Fibroblast of peridontal ligament (primary cell): ENCODE measurements around the gene ADARB1.

Experiments used
- DNase-seq: peaks from one replicate; pipeline ENCODE4 v3.0.0-alpha.2; 2010; ENCODE audit errors: extremely low read depth

Gene ADARB1

GRCh38 chr21:45093035-45093532, 18.7 kb downstream of the ADARB1 start:
- DNase-seq, result no peak

- DNase-seq, result no peak
Measured at GRCh38 chr21:45094412-45094811, 20.0 kb downstream of the ADARB1 start.

DNA sequence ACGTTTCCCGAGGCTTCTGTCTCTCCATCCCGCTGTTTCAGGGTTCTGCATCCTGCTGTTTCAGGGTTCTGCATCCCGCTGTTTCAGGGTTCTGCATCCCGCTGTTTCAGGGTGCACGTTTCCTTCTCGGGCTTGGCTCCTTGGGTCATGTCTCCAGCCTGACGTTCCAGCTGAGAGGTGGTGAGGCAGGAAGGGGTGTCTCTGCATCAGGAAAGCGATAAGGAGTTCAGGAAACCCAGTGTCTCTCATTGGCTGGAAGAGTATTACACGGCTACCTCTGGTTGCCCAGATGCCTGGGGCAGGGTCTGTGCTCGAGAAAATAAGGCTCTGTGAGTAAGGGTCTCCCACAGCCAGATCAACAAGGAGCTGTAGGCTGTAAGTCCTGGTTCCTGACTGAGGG, 21.1 kb downstream of the ADARB1 start:
- DNase-seq, result no peak

DNA sequence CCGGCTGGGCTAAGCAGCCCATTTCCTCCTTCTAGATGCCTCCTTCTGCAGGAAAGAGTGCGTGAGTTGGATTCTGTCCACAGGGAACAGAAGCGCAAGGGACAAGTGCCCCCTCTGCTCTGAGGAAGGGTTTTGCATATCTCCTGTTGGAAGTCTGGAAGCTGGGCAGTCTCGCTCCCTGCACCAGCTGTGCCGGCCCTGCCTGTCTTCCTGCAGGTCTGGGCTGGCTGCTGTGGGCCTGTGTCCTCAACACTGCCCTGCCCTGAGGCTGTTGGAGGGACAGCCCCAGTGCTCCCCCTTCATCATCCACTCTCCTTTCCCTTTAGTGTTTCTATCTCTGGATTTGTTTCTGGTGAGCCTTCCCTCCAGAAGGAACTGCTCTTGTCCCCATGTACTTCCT, 21.8 kb downstream of the ADARB1 start:
- DNase-seq, result no peak

GRCh38 chr21:45097827-45098387, 23.5 kb downstream of the ADARB1 start:
- no peak for DNase-seq

- DNase-seq, result peak; percentile 24
Measured at GRCh38 chr21:45098867-45099266, 24.5 kb downstream of the ADARB1 start.

GRCh38 chr21:45099571-45099970, 25.2 kb downstream of the ADARB1 start:
- DNase-seq, result no peak

- DNase-seq, result no peak
Measured at GRCh38 chr21:45100866-45101265, 26.5 kb downstream of the ADARB1 start.

GRCh38 chr21:45102391-45102932, 28.1 kb downstream of the ADARB1 start:
- DNase-seq, result peak; percentile 54

GRCh38 chr21:45103971-45104520, 29.7 kb downstream of the ADARB1 start:
- DNase-seq, result no peak

DNA sequence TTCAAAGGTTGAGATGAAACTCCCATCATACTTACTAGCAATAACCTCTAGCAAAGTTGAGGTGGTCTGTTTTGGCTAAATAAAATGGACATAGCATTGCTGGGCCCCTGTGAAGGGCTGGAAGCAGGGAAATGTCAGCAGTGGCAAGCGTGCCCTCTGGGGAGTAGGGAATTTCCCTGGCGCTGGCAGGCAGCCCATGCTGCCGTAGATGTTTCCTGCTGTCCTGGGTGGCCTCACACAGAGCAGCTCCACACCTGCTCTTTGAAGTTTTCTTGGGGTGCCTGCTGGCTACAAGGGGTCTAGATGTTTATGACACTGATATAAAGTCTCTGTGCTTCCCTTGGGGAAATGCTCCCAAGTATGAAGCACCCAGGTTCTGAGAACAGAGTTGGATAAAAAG, 30.2 kb downstream of the ADARB1 start:
- no peak for DNase-seq

GRCh38 chr21:45105906-45106485, 31.6 kb downstream of the ADARB1 start:
- DNase-seq, result no peak

- no peak for DNase-seq
Measured at GRCh38 chr21:45108034-45108790, 33.8 kb downstream of the ADARB1 start.

DNA sequence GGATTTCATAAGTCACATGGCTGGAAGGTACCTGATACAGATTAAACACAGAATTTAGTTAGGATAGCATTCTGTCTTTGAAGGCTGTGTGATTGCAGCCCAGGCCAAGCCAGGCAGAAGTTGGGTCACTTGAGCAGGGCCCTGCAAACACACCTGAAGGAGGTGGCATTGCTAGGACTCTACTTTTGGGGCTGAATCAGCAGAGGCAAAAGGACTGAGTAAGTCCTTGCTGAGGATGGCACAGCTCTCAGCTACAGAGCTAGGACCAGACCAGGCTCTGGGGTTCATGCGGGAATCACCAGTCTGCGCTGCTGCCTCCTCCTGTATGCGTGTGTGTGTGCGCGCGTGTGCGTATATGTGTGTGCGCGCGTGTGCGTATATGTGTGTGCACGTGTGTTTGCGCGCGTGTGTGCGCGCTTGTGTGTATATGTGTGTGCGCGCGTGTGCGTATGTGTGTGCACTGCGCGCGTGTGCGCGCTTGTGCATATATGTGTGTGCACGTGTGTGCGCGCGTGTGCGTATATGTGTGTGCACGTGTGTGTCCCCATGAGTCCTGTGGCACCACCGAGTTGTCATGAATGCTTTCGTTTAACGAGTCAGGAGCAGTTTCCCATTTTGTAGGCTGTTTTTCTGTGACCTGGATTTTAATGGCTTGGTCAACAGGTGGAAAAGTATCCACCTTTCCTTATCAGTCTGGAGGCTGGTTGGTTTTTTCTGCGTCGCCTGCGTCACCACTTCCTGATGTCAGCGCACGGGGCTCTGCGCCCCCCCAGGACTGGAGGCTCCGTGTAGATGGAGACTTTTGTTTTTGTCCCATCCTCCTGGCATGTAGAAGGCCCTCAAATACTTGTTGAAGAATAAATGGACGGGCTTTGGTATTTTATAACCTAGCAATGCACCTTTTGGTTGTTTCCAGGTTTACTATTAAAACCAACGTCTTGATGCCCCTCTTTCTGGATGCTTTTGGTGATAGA, 34.7 kb downstream of the ADARB1 start:
- DNase-seq, result no peak

DNA sequence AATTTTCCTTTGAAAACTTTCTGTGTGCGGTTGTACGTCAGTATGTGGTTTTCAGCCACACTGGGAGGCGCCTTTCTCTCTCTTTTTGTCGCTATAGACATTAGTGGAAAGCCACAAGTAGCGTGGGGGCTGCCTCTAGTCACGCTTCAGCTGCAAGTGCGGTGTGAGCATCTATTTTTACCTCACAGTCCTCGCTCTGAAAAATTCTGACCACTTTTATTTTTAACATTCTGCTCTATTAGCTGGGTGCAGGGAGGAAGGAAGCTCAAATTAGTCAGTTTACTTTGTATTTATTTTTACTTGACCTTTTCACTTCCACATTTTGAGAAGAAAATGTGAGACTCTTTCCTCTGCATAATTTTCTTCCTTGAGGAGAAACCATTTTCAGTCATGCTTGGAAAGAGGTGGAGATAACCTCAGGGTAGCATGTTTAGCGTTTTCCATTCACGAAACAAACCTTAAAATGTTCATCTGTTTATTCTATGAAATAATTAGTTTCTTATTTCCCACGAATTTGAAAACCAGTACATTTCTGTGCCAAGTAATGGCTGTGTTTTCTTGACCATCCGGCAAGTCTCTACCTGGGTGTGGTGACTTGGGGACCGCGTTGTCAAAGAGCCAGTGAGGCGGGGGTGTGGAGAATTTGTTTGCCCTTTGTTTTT, 35.6 kb downstream of the ADARB1 start:
- DNase-seq, result peak; percentile 27

GRCh38 chr21:45110873-45111624, 36.7 kb downstream of the ADARB1 start:
- DNase-seq, result no peak

DNA sequence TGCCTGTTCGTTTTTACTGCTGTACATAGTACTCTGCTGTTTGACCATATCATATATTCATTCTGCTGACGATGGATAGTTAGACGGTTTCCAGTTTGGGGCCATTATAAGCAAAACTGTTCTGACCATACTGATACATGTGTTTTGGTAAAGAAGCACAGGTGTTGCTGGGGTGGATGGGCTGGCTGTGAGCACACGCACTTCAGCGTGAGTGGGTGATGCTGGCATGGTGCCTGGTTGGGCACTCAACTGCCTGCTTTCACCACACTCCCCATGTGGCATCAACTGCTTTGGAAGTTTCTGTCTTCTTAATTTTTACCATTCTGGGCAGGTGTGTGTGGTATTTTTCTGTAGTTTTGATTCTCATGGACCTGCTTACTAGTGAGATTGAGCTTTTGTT, 37.3 kb downstream of the ADARB1 start:
- DNase-seq, result no peak

- DNase-seq, result no peak
Measured at GRCh38 chr21:45112371-45112770, 38.0 kb downstream of the ADARB1 start.

DNA sequence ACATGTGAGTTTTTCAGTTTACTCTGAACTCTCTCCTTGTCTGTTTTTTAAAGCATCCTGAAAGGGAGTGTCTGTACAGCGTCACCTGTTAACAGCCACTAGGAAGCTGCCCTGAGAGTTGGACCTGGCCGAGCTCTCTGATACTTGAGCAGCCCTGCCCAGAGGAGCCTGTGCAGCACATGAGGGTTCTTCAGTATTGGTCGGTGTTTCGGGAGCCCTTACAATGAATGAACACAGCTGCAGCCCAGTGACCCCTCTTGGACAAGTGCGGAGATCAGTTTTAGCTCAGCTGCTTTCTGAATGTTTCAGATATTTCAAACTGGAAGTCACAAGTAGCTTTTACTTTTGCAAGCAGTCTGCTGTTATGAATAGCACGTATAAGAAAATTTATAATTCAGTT, 39.2 kb downstream of the ADARB1 start:
- no peak for DNase-seq

- DNase-seq, result no peak
Measured at GRCh38 chr21:45114072-45114471, 39.7 kb downstream of the ADARB1 start.
